Measurements from ENCODE around the gene BMS1.
A peak's percentile ranks its signal among the peaks of the same experiment; 100 is the strongest.

Gene BMS1

DNA sequence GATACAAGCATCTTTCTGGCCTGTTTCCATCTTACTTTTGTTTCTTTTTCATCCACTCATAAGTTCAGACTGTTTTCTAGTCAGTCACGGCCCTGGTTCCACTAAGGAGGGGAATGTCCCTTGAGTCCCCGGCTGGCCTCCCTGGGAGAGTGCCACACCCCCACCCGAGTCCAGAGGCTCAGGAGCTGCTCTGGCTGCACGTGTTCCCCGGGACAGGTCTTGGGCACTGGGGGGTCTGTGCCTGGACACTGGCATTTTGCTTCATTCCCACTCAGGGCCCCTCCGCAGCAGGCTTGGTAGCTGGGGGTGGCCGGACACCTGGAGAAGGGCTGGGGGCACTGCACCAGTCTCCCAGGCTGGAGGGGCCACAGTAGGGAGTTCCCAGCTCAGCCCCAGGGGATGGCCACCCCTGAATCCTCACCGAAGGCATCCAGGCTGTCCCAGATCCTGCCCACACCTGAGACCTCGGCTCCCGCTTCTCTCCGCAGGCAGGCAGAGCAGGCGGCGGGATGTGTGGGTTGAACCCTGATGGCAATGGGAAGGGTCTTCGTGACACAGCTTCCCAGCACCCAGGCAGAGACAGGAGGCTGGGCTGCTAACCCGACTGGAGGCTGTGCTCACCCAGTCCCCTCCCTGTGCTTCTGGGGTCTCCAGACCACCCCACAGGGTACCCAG is 92.3 kb downstream of the BMS1 start:
- Histone ChIP-seq H2AFZ (ENCODE audit: low read depth, low read length) (no peak overlapping the region), H3K18ac (ENCODE audit: low read depth in 1 of 2, low read length in 2 of 2) (peak overlapping the region in 1 of 2 experiments; percentile 19), H4K8ac (ENCODE audit: low read length) (no peak overlapping the region), H2BK12ac (ENCODE audit: low read length in 2 of 2) (no peak overlapping the region), H3K4ac (ENCODE audit: low read depth in 1 of 2, low read length in 2 of 2) (no peak overlapping the region), H3K14ac (ENCODE audit: low read length in 2 of 2) (peak overlapping the region in 1 of 2 experiments; percentile 26), H3K36me3 (ENCODE audit: control insufficient read depth in 1 of 2, insufficient read depth in 2 of 2, low read depth in 1 of 2, low read length in 2 of 2) (no peaks in the 10 kb centered on the region), H4K91ac (ENCODE audit: low read length) (peak overlapping the region; percentile 2), H2BK15ac (ENCODE audit: low read depth, poor library complexity, severe bottlenecking) (peak overlapping the region; percentile 52), H2BK5ac (ENCODE audit: low read depth, low read length, poor library complexity, severe bottlenecking) (no peak overlapping the region), H3K27ac (ENCODE audit: low read length, poor library complexity, severe bottlenecking) (no peak overlapping the region), H3K9ac (ENCODE audit: low read length) (no peak overlapping the region), H3K4me2 (ENCODE audit: low read length, poor library complexity, severe bottlenecking) (no peak overlapping the region), H3K79me1 (replicated peaks; ENCODE audit: low read length, poor library complexity, severe bottlenecking) (no peaks in the 10 kb centered on the region), H2BK120ac (ENCODE audit: low read depth, low read length) (no peak overlapping the region), H3K4me1 (ENCODE audit: control insufficient read depth, insufficient read depth, low read depth, low read length) (peaks cover 5% of the 10 kb centered on the region), H3K23ac (ENCODE audit: low read length in 2 of 2) (no peak overlapping the region), H3K9me3 (ENCODE audit: control insufficient read depth, low read length) (no peaks in the 10 kb centered on the region), H2AK5ac (ENCODE audit: low read length, severe bottlenecking) (no peak overlapping the region), H3K4me3 (ENCODE audit: insufficient read depth in 1 of 2, low read depth in 1 of 2, low read length in 2 of 2) (no peak overlapping the region), H3K27me3 (ENCODE audit: control insufficient read depth in 1 of 2, insufficient read depth in 1 of 2, low read length in 2 of 2) (peaks cover 7% of the 10 kb centered on the region in 2 experiments)
- no peak for DNase-seq
- WGBS: 92% methylated on average over 15 of the region's 15 CpGs

DNA sequence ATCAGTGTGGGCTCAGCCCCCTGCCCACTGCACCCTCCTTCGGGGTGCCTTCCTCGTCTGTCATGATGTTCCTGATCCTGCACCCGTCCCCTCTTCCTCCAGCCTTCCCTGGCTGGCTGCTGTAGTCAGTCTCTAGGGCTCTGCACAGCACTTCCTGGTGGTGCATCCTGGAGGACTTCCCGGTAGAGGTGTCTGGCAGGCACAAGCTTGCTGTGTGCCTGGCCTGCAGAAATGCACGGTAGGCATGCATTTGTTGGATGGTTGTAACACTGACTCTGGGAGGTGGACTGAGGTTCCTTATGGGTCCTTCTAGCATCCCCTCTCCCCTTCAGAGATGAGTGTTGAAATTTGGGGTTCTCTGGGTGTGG is 92.8 kb downstream of the BMS1 start:
- Histone ChIP-seq H3K4me3 (ENCODE audit: insufficient read depth in 1 of 2, low read depth in 1 of 2, low read length in 2 of 2) (no peak overlapping the region), H2AFZ (ENCODE audit: low read depth, low read length) (no peak overlapping the region), H3K4me2 (ENCODE audit: low read length, poor library complexity, severe bottlenecking) (no peak overlapping the region), H2BK12ac (ENCODE audit: low read length in 2 of 2) (no peak overlapping the region), H4K91ac (ENCODE audit: low read length) (peak overlapping the region; percentile 14), H2BK15ac (ENCODE audit: low read depth, poor library complexity, severe bottlenecking) (no peak overlapping the region), H3K23ac (ENCODE audit: low read length in 2 of 2) (no peak overlapping the region), H3K27ac (ENCODE audit: low read length, poor library complexity, severe bottlenecking) (no peak overlapping the region), H3K36me3 (ENCODE audit: control insufficient read depth in 1 of 2, insufficient read depth in 2 of 2, low read depth in 1 of 2, low read length in 2 of 2) (no peaks in the 10 kb centered on the region), H3K14ac (ENCODE audit: low read length in 2 of 2) (no peak overlapping the region), H3K9me3 (ENCODE audit: control insufficient read depth, low read length) (no peaks in the 10 kb centered on the region), H3K27me3 (ENCODE audit: control insufficient read depth in 1 of 2, insufficient read depth in 1 of 2, low read length in 2 of 2) (peaks cover 7% of the 10 kb centered on the region in 2 experiments), H3K4me1 (ENCODE audit: control insufficient read depth, insufficient read depth, low read depth, low read length) (peaks cover 5% of the 10 kb centered on the region), H3K79me1 (replicated peaks; ENCODE audit: low read length, poor library complexity, severe bottlenecking) (no peaks in the 10 kb centered on the region), H3K4ac (ENCODE audit: low read depth in 1 of 2, low read length in 2 of 2) (no peak overlapping the region), H2BK5ac (ENCODE audit: low read depth, low read length, poor library complexity, severe bottlenecking) (no peak overlapping the region), H2BK120ac (ENCODE audit: low read depth, low read length) (no peak overlapping the region), H4K8ac (ENCODE audit: low read length) (peak overlapping the region; percentile 66), H2AK5ac (ENCODE audit: low read length, severe bottlenecking) (no peak overlapping the region), H3K9ac (ENCODE audit: low read length) (no peak overlapping the region), H3K18ac (ENCODE audit: low read depth in 1 of 2, low read length in 2 of 2) (peak overlapping the region in 1 of 2 experiments; percentile 19)
- 83% methylated on average over 5 of the region's 5 CpGs for WGBS
- DNase-seq: no peak

- Histone ChIP-seq H4K91ac (ENCODE audit: low read length) (no peak overlapping the region), H2AFZ (ENCODE audit: low read depth, low read length) (no peak overlapping the region), H3K9me3 (ENCODE audit: control insufficient read depth, low read length) (no peaks in the 10 kb centered on the region), H3K79me1 (replicated peaks; ENCODE audit: low read length, poor library complexity, severe bottlenecking) (no peaks in the 10 kb centered on the region), H3K23ac (ENCODE audit: low read length in 2 of 2) (no peak overlapping the region), H3K4me2 (ENCODE audit: low read length, poor library complexity, severe bottlenecking) (no peak overlapping the region), H2BK5ac (ENCODE audit: low read depth, low read length, poor library complexity, severe bottlenecking) (no peak overlapping the region), H3K14ac (ENCODE audit: low read length in 2 of 2) (no peak overlapping the region), H3K18ac (ENCODE audit: low read depth in 1 of 2, low read length in 2 of 2) (no peak overlapping the region), H2AK5ac (ENCODE audit: low read length, severe bottlenecking) (no peak overlapping the region), H4K8ac (ENCODE audit: low read length) (no peak overlapping the region), H3K36me3 (ENCODE audit: control insufficient read depth in 1 of 2, insufficient read depth in 2 of 2, low read depth in 1 of 2, low read length in 2 of 2) (no peaks in the 10 kb centered on the region), H2BK15ac (ENCODE audit: low read depth, poor library complexity, severe bottlenecking) (no peak overlapping the region), H3K4me1 (ENCODE audit: control insufficient read depth, insufficient read depth, low read depth, low read length) (peaks cover 5% of the 10 kb centered on the region), H3K4me3 (ENCODE audit: insufficient read depth in 1 of 2, low read depth in 1 of 2, low read length in 2 of 2) (peak overlapping the region in 1 of 2 experiments; percentile 12), H2BK12ac (ENCODE audit: low read length in 2 of 2) (peak overlapping the region in 1 of 2 experiments; percentile 28), H3K9ac (ENCODE audit: low read length) (peak overlapping the region; percentile 3), H3K27ac (ENCODE audit: low read length, poor library complexity, severe bottlenecking) (no peak overlapping the region), H3K4ac (ENCODE audit: low read depth in 1 of 2, low read length in 2 of 2) (no peak overlapping the region), H2BK120ac (ENCODE audit: low read depth, low read length) (no peak overlapping the region), H3K27me3 (ENCODE audit: control insufficient read depth in 1 of 2, insufficient read depth in 1 of 2, low read length in 2 of 2) (peaks cover 7% of the 10 kb centered on the region in 2 experiments)
- 7% methylated on average over 10 of the region's 12 CpGs for WGBS
- DNase-seq: peak; percentile 65
Measured at GRCh38 chr10:42875798-42876341, 93.3 kb downstream of the BMS1 start.

- H2BK15ac ChIP-seq (ENCODE audit: low read depth, poor library complexity, severe bottlenecking): no peak overlapping the region
- no peak overlapping the region for H3K18ac ChIP-seq (ENCODE audit: low read depth in 1 of 2, low read length in 2 of 2)
- no peak overlapping the region for H4K8ac ChIP-seq (ENCODE audit: low read length)
- H2BK120ac ChIP-seq (ENCODE audit: low read depth, low read length): no peak overlapping the region
- H2AK5ac ChIP-seq (ENCODE audit: low read length, severe bottlenecking): no peak overlapping the region
- peaks cover 7% of the 10 kb centered on the region in 2 experiments for H3K27me3 ChIP-seq (ENCODE audit: control insufficient read depth in 1 of 2, insufficient read depth in 1 of 2, low read length in 2 of 2)
- no peak overlapping the region for H4K91ac ChIP-seq (ENCODE audit: low read length)
- no peaks in the 10 kb centered on the region for H3K9me3 ChIP-seq (ENCODE audit: control insufficient read depth, low read length)
- 89% methylated on average over 9 of the region's 9 CpGs for WGBS
- H2AFZ ChIP-seq (ENCODE audit: low read depth, low read length): no peak overlapping the region
- no peak overlapping the region for H3K4me3 ChIP-seq (ENCODE audit: insufficient read depth in 1 of 2, low read depth in 1 of 2, low read length in 2 of 2)
- no peak overlapping the region for H3K4ac ChIP-seq (ENCODE audit: low read depth in 1 of 2, low read length in 2 of 2)
- H2BK5ac ChIP-seq (ENCODE audit: low read depth, low read length, poor library complexity, severe bottlenecking): no peak overlapping the region
- H3K79me1 ChIP-seq (replicated peaks; ENCODE audit: low read length, poor library complexity, severe bottlenecking): no peaks in the 10 kb centered on the region
- no peak overlapping the region for H3K9ac ChIP-seq (ENCODE audit: low read length)
- no peak overlapping the region for H2BK12ac ChIP-seq (ENCODE audit: low read length in 2 of 2)
- H3K4me2 ChIP-seq (ENCODE audit: low read length, poor library complexity, severe bottlenecking): no peak overlapping the region
- H3K4me1 ChIP-seq (ENCODE audit: control insufficient read depth, insufficient read depth, low read depth, low read length): peaks cover 5% of the 10 kb centered on the region
- H3K23ac ChIP-seq (ENCODE audit: low read length in 2 of 2): no peak overlapping the region
- H3K36me3 ChIP-seq (ENCODE audit: control insufficient read depth in 1 of 2, insufficient read depth in 2 of 2, low read depth in 1 of 2, low read length in 2 of 2): no peaks in the 10 kb centered on the region
- no peak overlapping the region for H3K14ac ChIP-seq (ENCODE audit: low read length in 2 of 2)
- H3K27ac ChIP-seq (ENCODE audit: low read length, poor library complexity, severe bottlenecking): no peak overlapping the region
- no peak for DNase-seq
Measured at GRCh38 chr10:42876476-42876875, 93.9 kb downstream of the BMS1 start.
